ENCODE results near the gene SCN10A.

Gene SCN10A

GRCh38 chr3:38658841-38659240 is 157.2 kb downstream of the SCN10A start:
- no peak overlapping the region for H3K27ac ChIP-seq
- TF ChIP-seq CTCF (IDR thresholded peaks at IDR 0.05) (no peak), ZFX (IDR thresholded peaks at IDR 0.05; ENCODE audit: borderline replicate concordance) (no peak)

- no peak overlapping the region for H3K27ac ChIP-seq
- TF ChIP-seq ZFX (IDR thresholded peaks at IDR 0.05; ENCODE audit: borderline replicate concordance) (no peak), CTCF (IDR thresholded peaks at IDR 0.05) (no peak)
These were observed 158.6 kb downstream of the SCN10A start for GRCh38 chr3:38657369-38657768.

- H3K27ac ChIP-seq: no peak overlapping the region
- TF ChIP-seq CTCF (IDR thresholded peaks at IDR 0.05): peak; percentile 79
- TF ChIP-seq ZFX (IDR thresholded peaks at IDR 0.05; ENCODE audit: borderline replicate concordance): no peak
These were observed 160.2 kb downstream of the SCN10A start for GRCh38 chr3:38655708-38656300.

DNA sequence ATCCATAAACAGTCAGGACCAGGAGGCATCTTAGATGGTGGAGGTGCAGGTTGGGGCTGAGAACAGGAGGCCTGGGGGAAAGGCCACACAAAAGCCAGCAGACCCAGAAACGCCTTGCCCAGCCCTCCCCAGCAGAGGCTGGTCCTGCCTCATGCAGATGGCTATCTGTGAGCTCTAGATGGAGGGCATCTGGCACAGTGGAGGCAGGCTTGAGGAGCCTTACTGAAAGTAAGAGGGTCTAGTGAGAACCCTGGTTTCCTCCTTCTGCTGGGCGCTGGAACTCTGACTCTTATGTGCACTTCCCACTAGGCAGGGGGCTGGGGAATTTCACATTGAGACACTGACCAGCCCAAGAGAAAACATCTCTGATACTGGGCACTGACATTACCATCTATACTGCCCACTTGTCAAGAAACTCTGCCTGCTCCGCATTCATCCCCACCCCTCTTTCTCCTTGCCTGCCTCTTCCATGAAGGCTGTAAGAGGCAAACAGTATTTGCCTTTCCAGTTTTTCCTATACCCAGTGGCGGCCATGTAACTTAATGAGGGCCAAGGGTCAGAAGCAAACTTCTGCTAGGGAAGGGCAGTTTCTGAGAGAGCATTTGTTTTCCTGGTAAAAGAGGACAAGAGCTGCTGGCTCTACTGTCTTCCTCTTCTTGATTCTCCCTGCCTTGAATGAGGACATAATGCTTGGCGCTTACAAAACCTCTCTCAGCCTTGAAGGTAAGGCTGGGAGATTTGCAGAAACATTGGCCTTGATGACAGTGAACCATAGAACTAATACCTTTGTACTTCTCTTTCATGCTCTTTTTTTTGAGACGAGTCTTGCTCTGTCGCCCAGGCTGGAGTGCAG is 162.1 kb downstream of the SCN10A start:
- TF ChIP-seq ZFX (IDR thresholded peaks at IDR 0.05; ENCODE audit: borderline replicate concordance) (no peak), CTCF (IDR thresholded peaks at IDR 0.05) (no peak)
- no peak overlapping the region for H3K27ac ChIP-seq

- H3K27ac ChIP-seq: no peak overlapping the region
- no peak for TF ChIP-seq CTCF (IDR thresholded peaks at IDR 0.05)
- TF ChIP-seq ZFX (IDR thresholded peaks at IDR 0.05; ENCODE audit: borderline replicate concordance): no peak
These were observed 163.1 kb downstream of the SCN10A start for GRCh38 chr3:38652934-38653333.

GRCh38 chr3:38651153-38651789 is 164.7 kb downstream of the SCN10A start:
- no peak for TF ChIP-seq ZFX (IDR thresholded peaks at IDR 0.05; ENCODE audit: borderline replicate concordance)
- TF ChIP-seq CTCF (IDR thresholded peaks at IDR 0.05): peak; percentile 89

More at GRCh38 chr3:38651153-38651789, 164.7 kb downstream of the SCN10A start:
- no peak overlapping the region for H3K27ac ChIP-seq

Measured in 22Rv1 (cell line).